Transverse colon (tissue), 4 donors: Measurements from ENCODE around the gene TLE6.

ENCODE experiments used
- EP300 ChIP-seq: sonication (generic); formaldehyde crosslinking; IDR thresholded peaks from one replicate; pipeline ENCODE4 v1.6.1; 2017; ENCODE audit warnings: antibody characterized with exemption, low read depth
- POLR2A ChIP-seq: fragments of 450-650 bp; IDR thresholded peaks from one replicate; pipeline ENCODE4 v1.6.1; 2016; ENCODE audit warnings: antibody characterized with exemption, mild to moderate bottlenecking, moderate library complexity
- POLR2AphosphoS5 ChIP-seq, 3 donors: sonication (generic); formaldehyde crosslinking; IDR thresholded peaks; one replicate each; pipeline ENCODE4 v1.6.1; 2016; ENCODE audit warnings: antibody characterized with exemption in 3 of 3
- TF ChIP-seq, protein P1 (sequence below), 5 experiments: fragments of 200-600 bp in 3 of 5; fragments of 450-650 bp in 2 of 5; sonication (generic) in 3 of 5; IDR thresholded peaks; 1 replicate in 2 of 5; 2 replicates in 3 of 5; pipeline ENCODE4 v1.5.1; 2016 to 2017; ENCODE audit warnings: antibody characterized with exemption in 5 of 5, inconsistent platforms in 3 of 5, mild to moderate bottlenecking in 2 of 5, moderate library complexity in 1 of 5

DNA sequence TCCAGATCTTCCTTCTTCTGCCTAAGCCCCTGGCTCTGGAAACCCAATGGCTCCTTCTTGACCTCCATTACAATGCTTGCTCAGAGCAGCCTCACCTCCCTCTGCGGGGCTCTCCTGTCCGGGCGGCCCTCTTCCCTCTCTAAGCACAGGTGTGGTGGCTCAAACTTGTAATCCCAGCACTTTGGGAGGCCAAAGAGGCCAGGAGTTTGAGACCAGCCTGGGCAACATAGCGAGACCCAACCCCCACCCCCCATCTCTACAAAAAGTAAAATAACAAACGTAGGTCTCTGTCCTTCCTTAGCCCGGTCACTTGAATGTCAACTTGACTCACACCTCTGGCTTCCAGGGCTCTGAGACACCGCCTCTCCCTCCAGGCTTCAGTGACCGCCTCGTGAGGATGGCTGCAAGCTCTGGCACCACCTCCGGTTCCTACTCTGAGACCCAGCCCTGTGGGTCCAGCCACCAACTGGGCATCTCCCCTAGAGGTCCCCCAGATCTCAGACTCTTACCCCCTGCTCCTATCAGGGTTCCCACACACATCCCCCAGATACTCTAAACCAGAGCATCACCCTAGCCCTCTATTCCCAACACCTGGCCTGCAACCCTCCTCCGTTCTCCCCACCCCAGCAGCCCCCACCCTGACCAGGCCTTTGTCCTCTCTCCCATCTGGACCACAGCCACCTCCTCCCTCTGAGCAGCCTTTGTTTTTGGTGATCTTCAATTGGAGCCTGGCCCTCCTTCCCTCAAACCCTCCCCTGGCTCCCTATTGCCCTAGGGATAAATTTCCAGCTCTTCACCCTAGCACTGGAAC, 56.4 kb downstream of the TLE6 start:
- TF ChIP-seq, protein P1, sequence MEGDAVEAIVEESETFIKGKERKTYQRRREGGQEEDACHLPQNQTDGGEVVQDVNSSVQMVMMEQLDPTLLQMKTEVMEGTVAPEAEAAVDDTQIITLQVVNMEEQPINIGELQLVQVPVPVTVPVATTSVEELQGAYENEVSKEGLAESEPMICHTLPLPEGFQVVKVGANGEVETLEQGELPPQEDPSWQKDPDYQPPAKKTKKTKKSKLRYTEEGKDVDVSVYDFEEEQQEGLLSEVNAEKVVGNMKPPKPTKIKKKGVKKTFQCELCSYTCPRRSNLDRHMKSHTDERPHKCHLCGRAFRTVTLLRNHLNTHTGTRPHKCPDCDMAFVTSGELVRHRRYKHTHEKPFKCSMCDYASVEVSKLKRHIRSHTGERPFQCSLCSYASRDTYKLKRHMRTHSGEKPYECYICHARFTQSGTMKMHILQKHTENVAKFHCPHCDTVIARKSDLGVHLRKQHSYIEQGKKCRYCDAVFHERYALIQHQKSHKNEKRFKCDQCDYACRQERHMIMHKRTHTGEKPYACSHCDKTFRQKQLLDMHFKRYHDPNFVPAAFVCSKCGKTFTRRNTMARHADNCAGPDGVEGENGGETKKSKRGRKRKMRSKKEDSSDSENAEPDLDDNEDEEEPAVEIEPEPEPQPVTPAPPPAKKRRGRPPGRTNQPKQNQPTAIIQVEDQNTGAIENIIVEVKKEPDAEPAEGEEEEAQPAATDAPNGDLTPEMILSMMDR (IDR thresholded peaks at IDR 0.05), result no peak
- TF ChIP-seq POLR2AphosphoS5 (IDR thresholded peaks at IDR 0.05), result no peak
- no peak for TF ChIP-seq POLR2A
- TF ChIP-seq EP300, result no peak
